HG03196 (cell line): ENCODE measurements around the gene ZNF638.

Source experiments
- ATAC-seq: cut with Tn5 transposase; IDR thresholded peaks from one replicate; pipeline ENCODE4 v1.9.1; 2021; ENCODE audit not compliant: unreplicated experiment

Gene ZNF638

DNA sequence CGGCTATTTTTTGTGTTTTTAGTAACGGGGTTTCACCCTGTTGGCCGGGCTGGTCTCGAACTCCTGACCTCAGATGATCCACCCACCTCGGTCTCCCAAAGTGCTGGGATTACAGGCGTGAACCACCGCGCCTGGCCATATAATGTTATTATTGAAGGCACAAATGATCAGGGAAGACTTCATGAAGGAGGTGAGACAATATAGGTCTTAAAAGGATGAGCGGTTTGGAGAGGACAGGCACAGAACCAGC lies 326 bp upstream of the ZNF638 start:
- peak; percentile 7 for ATAC-seq

DNA sequence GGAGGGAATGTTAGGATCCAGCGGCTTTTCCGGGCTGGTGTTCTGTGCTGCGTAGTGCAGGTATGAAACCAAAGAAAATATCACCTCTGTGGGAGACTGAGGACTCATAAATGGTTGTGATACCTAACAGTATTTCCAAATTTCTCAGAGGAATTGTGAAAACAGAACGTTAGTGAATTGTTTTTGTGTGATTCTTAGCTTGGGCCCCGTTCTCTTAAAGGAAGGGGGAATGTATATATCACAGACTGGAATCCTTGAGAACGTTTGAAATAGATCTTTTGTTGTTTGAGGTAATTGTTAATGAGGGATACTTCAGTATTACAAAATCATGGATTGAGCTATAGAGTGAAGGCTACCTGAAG lies 834 bp downstream of the ZNF638 start:
- ATAC-seq = no peak

DNA sequence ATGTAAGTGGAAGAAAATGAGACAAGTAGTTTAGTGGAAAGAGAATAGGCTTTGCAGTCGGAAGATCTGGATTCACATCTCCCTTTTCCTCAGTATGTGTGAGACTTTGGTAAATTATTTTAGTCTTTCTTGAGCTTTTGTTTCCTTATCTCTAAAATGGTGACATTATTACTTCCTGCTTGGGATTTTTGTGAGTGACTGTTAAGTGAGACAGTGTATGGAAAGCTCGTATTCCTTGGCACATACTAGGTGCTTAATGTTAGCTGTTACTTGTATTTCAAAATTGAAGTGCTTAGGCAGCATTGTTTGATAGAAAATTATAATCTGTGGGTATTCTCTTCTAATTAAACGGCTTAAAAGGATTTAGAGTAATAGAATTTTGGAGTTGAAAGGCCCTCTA lies 2.0 kb downstream of the ZNF638 start:
- no peak for ATAC-seq

DNA sequence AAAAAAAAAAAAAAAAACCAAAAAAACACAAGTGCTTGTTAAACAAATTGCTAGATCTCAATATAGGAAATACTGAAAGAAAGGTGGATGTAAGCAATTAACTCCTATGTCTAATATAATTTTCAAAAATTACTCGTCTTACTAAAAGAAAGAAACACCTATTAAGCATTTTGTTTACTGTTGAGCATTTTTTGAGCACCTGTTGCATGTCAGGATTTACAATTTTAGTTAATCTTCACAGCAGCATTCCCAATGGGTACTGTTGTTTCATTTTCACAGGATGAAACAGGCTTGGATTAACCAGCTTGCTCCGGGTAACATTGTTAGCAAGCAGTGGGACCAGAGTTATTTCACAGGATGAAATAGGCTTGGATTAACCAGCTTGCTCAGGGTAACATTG lies 4.8 kb downstream of the ZNF638 start:
- ATAC-seq = no peak

DNA sequence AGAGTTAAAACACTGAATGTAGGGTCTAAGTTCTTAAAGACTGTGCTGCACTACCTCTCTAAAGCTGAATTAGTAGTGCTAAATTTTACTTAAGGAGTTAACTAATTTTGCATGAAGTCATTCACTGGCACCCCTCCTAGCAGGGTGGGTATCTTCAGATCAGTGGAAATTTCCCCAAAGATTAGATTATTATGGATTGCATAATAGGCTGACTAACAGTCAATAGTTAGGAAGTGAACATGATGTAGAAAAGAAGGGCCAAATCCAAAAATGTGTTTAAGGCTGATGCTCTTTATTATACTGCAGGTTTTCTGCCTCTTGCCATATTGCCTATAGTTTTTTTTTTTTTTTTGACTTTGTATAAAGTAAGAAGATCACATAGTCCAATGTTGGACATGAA lies 5.2 kb downstream of the ZNF638 start:
- ATAC-seq = no peak

DNA sequence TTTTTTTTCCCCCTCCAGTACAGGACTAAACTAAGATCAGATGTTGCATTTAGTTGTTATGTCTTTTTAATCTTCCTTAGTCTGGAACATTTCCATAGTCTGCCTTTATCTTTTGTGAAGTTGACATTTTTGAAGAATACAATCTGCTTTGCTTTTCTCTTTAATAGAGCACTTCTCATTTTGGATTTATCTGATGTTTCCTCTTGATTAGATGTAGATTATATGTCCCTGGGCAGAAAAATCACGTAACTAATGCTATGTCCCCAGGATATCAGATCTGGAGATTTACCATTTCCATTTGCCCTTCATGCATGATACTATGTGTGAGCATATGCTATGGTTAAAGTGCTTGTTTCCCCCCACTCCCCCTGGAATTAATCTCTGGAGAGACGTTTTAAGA lies 6.2 kb downstream of the ZNF638 start:
- no peak for ATAC-seq

DNA sequence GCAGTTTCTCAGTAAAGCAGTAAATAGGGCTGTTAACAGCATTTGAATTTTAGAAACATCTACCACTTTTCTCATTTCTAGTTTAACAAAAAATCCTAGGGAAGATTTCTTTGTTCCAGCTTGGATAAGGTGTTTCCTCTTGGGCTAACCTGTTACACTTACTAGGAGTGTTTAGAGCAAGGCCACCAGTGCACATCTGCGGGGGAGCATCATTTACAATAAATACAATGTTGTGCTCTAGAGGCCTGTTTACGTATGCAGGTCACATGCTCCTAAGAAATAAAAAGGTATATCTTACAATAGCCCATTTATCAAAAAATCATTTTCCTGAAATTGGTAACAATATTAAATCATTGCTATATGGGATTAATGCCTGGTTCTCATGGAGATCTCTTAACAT lies 8.1 kb downstream of the ZNF638 start:
- ATAC-seq = no peak

DNA sequence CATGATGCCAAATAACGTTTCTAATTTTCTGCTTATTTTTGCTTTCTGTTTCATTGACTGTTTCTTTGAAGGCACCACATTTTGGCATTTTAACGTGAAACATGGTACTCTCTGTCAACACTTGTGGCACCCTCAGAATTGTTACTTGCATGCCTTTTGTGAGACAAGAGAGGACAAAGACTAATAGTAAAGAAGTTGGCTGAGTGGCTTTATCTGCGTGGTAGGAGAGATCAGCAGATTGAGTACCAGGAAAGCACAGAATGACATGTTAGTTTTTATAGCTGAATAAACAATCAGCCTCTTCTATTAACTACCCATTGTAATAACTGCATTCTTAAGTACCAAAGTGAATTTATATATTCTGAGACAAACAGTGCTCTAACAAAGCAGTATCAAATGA lies 8.6 kb downstream of the ZNF638 start:
- ATAC-seq = no peak

DNA sequence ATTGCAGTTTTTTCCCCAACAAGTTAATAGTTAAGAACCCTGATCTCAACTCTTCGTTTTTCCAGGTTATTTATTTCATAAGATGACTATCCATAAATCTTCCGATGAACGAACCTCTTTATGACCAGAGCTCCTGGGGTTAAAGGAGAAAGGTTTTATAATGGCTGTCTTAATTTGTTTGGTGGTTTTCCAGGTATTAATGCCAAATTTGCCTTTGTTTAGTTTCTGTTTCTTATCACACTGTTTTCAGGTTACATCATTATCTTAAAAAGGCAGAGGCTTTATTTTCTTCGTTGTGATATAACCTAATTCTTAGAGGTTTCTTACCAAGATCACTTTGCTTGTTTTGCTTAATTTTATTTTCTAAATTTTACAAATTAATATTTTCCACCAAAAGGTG lies 10.1 kb downstream of the ZNF638 start:
- no peak for ATAC-seq

DNA sequence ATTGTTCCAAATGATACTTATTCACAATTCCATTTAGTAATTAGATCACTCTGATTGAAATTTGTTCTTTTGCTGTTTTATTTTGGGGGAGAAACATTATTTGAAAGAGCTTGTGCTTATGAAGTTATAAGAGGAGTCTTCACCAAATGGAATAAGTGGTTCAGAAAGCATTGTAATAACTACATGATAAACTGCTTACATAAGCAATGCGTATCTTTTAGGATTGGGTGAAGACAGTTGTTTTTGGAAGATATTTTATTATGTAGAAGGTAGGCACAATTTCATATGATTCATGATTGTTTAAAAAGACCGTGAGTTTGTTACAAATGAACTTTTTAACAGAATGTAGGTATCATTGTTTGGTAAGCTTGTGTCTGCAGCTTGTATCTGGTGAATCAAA lies 14.5 kb downstream of the ZNF638 start:
- ATAC-seq = no peak

DNA sequence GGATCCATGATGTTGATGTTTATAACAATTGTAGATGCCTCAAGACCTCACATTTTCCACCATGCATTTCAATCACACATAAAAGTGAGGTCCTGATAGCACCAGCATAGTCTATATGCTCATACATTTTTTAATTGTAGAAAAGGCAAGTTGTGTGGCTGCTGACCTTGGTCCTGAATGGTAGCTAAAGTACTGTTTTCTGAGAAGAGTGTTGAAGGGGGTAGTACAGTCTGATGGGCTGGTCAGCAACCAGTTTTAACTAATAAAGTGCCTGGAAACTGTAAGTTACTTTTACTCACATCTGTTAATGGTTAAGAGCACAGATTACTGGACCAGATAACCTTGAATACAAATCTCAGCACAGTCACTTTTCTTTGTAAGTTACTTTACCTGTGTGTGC lies 15.9 kb downstream of the ZNF638 start:
- no peak for ATAC-seq

DNA sequence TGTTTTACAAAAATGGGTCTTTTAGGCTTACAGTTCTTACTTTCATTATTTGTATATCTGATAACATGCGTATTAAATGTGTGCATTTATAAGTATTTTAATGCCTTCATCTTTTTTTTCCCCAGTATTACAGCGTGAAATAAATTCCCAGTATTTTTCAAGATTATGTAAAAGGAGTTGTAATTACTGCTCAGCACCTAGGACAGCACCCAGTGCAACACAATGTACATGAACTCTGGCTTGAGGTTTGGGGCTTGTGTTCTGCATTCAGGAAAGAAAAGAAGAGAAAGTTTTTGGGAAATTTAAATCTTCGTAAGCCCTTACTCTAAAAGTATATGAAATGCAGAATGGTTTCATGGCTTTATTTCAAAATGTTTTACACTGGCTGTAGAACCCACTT lies 16.7 kb downstream of the ZNF638 start:
- no peak for ATAC-seq

DNA sequence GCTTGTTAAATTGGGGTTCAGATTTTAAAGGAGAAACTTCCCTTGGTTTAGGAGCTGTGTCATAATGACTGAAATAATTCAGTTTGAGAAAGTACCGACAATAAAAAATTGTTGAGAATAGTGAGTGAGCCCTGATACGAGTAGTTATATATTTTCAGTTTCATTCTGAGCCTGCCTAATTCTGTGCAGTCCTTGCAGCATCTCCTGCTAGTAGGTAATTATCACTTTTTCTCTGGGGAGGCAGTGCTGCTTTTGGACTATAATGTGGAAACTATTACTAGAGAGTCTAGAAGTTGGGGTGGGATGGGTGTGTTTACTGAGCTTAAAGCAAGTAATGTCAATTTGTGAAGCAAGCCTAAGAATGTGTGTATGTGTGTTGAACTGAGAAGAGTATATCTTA lies 21.7 kb downstream of the ZNF638 start:
- no peak for ATAC-seq

DNA sequence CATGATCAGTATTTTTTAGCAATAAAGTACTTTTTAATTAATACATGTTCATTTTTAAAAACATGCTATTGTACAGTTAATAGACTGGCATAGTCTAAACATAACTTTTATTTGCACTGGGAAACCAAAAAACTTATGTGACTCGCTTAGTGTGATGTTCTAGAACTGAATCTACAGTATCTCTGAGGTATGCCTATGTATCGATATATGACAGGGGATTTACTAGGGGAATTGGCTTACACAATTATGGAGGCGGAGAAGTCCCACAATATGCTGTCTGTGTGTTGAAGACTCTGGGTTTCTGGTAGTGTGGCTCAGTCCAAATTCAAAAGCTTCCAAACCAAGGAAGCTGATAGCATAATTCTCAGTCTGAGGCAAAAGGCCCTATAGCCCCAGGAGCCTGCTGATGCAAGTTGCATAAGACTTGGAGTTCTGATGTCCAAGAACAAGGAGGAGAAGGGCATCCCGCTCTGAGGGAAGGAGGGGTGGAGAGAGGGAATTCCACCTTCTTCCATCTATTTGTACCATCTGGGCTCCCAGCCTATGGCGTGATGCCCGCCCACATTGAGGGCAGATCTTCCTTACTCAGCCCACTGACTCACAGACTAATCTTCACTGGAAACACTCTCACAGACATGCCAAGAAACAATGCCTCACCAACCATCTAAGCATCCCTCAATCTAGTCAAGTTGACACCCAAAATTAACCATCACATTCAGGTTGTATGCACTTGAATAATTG lies 27.5 kb downstream of the ZNF638 start:
- ATAC-seq = no peak

DNA sequence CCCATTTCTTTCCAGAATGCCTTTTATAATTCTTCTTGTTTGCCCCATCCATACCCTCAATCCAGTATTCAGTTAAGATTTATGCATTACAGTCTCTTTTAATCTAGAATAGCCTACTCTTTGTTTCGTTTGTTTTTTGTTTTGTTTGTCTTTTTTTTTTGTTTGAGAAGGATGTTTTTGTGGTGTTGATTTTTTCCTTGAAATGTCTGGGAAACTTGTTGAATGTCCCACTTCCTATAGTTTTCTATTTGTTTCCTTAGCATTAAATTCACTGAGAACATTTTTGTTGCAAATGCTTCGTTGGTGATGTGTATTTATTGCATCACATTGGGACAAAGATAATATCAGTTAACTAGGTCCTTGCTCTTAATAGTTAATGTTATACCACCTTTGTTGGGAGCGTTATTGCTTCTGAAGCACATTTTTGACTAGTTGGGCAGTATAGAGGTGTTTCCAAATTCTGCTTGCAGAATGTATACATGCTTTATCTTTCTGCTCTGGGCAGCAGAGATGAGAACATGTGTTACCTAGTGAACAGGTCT lies 28.9 kb downstream of the ZNF638 start:
- no peak for ATAC-seq

DNA sequence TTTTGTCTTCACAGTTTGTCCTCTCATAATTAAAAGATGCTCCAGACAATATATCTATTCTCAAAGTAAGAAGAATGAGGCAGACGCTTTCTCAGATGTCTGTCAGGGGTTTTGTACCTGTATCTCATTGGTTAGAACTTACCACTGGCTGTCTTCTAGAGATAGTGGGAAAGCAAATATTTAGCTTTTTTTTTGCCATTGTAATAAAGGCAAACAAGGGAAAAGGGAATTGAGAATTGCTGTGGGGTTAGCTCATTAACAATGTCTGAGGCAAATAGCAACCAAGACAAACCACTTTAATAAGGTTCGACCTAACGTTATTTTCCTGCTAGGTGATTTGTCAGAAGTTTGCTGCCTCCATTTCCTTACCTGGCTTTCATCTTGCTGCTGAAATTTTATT lies 30.0 kb downstream of the ZNF638 start:
- no peak for ATAC-seq

DNA sequence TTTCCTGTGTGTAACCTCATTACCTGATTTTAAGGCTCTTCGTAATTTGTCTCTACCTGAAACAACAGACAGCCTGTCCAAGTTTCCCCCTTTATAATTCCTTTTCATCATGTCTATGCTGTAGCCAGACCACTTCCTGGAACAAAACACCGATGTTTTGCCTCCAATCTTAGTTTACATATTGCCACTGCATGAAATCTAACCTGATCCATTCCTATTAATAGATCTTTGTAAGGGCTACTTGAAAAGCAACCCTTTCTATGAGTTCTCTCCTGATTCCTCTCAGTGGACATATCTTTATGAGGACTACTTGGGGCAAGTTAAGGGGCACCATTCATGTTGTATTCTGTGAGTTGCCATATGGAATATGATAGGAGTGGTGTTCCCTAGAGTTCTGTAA lies 30.9 kb downstream of the ZNF638 start:
- ATAC-seq = no peak

DNA sequence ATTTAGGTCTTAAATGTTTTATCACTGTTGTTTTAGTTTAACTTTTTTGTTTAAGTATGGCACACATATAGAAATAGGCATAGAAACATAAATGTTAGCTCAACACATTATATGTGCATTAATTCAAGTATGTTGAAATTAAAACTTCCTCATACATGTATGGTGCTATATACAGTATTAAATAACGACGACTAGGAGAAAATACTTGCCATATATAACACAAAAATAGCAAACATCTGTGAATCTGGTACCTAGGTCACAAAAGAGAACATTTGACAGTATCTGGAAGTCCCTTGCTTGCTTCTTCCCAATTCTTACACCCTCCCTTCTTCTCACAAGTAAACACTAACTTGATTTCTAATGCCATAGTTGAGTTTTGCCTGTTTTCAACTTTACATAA lies 38.4 kb downstream of the ZNF638 start:
- ATAC-seq = no peak

DNA sequence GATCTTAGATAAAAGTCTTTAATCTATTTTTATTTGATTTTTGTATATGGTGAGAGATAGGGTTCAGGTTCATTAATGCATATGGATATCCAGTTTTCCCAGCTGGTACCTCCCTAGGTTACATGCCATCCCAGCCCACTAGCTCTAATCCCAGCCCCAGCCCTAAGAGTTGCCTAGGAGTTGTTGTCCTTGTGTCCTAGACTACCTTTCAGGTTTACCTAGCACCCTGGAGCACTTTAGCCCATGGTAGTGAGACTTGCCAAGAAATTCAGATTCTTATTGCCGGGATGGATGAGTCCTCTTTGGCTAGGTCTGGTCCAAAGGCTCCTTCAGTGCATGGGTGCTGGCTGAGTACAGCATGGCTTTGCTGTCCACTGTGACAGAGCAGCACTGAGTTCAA lies 40.5 kb downstream of the ZNF638 start:
- ATAC-seq = no peak

DNA sequence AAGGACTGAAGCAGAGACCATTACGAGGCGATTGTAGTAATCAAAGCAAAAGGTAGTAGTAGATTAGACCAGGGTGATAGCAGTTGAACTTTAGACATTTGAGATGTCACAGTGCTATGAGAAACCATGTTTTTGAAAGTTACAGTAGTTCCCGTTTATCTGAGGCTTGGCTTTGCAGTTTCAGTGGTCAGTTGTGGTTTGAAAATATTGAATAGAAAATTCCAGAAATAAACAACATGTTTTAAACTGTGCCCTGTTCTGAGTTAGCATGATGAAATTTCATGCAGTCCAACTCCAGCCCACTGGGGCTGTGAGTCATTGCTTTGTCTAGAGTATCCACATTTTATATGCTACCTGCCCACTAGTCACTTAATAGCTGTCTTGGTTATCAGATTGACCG lies 47.5 kb downstream of the ZNF638 start:
- no peak for ATAC-seq

DNA sequence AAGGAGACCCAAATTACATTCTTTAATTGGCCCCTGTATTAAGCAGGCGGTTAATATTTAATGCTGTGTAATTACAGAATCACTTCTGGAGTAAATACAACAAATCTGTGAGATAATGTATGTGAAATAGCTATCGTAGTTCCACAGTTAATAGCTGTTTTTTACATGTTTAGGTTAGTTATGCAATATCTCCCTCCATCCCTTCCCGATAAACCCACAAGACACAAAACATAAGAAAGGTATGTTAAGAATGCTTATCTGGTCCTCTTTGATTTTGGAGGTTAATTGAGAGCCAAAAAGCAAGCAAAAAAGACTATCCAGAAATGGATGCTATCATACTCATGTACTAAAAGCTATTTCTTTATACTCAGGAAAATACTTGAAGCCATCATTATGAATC lies 49.1 kb downstream of the ZNF638 start:
- no peak for ATAC-seq

DNA sequence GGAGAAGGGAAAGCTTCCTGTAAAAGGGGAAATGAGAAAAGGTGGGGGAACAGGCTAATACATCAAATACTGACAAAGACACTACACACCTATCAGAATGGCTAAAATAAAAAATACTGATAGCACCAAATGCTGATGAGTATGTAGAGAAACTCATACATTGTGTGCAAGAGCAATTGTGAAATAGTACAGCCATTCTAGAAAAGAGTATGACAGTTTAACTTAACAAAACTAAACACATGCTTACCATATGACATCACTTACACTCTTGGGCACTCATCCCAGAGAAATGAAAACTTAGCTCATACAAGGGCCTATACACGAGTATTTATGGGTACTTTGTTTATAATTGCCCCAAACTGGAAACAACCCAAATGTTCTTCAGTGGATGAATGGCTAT lies 53.4 kb downstream of the ZNF638 start:
- ATAC-seq = no peak

DNA sequence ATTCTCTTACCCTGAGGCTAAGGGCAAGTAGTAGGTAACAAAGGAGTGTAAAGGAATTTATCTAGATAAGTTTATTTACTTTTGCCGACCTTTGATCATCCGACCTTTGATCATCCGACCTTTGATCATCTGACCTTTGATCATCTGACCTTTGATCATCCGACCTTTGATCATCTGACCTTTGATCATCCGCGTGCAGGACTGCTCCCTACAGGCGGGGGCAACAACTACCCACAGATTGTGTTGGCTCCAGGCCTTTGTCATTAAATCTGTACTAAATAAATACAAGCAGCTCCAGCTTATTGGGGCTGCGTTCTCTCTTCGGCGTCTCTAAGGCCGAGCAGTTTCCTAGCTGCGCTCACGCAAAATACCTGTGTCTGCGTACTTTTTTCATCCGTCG lies 56.6 kb downstream of the ZNF638 start:
- no peak for ATAC-seq
